Measurements from ENCODE around the gene TCF21.
"Not testable (repeated sequence)": the region's sequence is repeated elsewhere in the genome, so short reads cannot be mapped to it uniquely, and the experiment has no call there.

TCF21 gene

GRCh38 chr6:133918208-133918930 is 29.5 kb downstream of the TCF21 start:
- no peak for TF ChIP-seq CTCF (IDR thresholded peaks at IDR 0.05; ENCODE audit: poor library complexity, severe bottlenecking)
- Histone ChIP-seq H3K36me3 (ENCODE audit: low read depth) (no peaks in the 10 kb centered on the region; the same call in 1 of the 2 replicates), H3K27ac (ENCODE audit: poor library complexity, severe bottlenecking) (no peak overlapping the region), H3K4me1 (ENCODE audit: insufficient read depth, poor library complexity, severe bottlenecking) (no peaks in the 10 kb centered on the region), H3K4me3 (ENCODE audit: severe bottlenecking) (no peak overlapping the region), H3K27me3 (ENCODE audit: insufficient read depth, poor library complexity, severe bottlenecking) (no peaks in the 10 kb centered on the region), H3K9me3 (ENCODE audit: severe bottlenecking) (no peaks in the 10 kb centered on the region)
- DNase-seq (ENCODE audit: low spot score) = no peak
- ATAC-seq (ENCODE audit: low read depth) = no peak

DNA sequence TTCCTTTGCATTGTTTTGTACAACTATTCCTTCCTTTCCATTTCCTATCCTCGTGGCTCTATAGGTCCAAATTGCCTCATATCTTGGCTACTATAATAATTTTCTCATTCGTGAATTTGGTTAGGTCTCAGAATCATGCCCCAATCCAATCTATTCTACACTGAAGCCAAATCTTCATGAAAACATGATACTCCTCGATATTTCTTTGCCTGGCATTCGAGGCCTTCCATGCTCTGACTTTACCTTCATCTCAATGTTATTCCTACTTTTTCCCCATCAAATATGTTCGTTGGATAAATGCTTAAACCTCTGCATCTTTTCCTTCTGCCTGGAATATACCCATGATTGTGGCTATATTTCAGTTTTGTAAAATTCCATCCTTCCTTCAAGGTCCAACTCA is 30.4 kb downstream of the TCF21 start:
- Histone ChIP-seq H3K36me3 (ENCODE audit: low read depth) (no peaks in the 10 kb centered on the region), H3K9me3 (ENCODE audit: severe bottlenecking) (no peaks in the 10 kb centered on the region), H3K4me3 (ENCODE audit: severe bottlenecking) (no peak overlapping the region), H3K4me1 (ENCODE audit: insufficient read depth, poor library complexity, severe bottlenecking) (no peaks in the 10 kb centered on the region), H3K27ac (ENCODE audit: poor library complexity, severe bottlenecking) (no peak overlapping the region), H3K27me3 (ENCODE audit: insufficient read depth, poor library complexity, severe bottlenecking) (no peaks in the 10 kb centered on the region)
- no peak for ATAC-seq (ENCODE audit: low read depth)
- no peak for TF ChIP-seq CTCF (IDR thresholded peaks at IDR 0.05; ENCODE audit: poor library complexity, severe bottlenecking)
- DNase-seq (ENCODE audit: low spot score) = no peak

DNA sequence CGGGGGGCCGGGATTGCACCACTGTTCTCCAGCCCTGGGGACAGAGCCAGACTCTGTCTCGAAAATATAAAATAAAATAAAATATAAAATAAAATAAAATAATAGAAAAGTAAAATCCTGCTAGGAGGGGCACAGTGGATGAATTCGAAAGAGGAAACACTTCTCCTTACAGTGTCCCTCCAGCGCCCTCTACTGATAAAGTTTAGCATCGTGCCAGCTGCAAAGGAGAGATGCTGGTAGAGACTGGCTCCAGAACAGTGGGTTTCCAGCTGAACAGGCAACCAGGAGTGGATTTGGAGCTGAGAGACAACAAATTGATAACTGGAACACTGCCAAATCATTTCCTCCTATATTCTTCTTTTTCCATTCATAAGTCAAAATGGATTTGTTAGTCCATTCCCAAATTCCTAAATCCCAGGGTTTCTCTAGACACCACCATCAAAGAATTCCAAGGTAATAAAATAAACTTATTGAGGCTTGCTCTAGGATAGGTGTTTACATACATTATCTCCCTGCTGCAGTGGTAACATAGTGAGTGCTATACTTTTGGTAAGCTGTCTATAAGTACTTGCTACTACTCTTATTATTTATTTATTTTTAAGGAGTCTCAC is 32.4 kb downstream of the TCF21 start:
- H3K36me3 ChIP-seq (ENCODE audit: low read depth) = no peaks in the 10 kb centered on the region
- no peak overlapping the region for H3K4me3 ChIP-seq (ENCODE audit: severe bottlenecking)
- no peaks in the 10 kb centered on the region for H3K27me3 ChIP-seq (ENCODE audit: insufficient read depth, poor library complexity, severe bottlenecking)
- DNase-seq (ENCODE audit: low spot score) (no peak), ATAC-seq (ENCODE audit: low read depth) (peak; percentile 66)
- H3K4me1 ChIP-seq (ENCODE audit: insufficient read depth, poor library complexity, severe bottlenecking) = no peaks in the 10 kb centered on the region
- H3K27ac ChIP-seq (ENCODE audit: poor library complexity, severe bottlenecking) = no peak overlapping the region
- H3K9me3 ChIP-seq (ENCODE audit: severe bottlenecking) = no peaks in the 10 kb centered on the region
- peak; percentile 81 for TF ChIP-seq CTCF (IDR thresholded peaks at IDR 0.05; ENCODE audit: poor library complexity, severe bottlenecking)

DNA sequence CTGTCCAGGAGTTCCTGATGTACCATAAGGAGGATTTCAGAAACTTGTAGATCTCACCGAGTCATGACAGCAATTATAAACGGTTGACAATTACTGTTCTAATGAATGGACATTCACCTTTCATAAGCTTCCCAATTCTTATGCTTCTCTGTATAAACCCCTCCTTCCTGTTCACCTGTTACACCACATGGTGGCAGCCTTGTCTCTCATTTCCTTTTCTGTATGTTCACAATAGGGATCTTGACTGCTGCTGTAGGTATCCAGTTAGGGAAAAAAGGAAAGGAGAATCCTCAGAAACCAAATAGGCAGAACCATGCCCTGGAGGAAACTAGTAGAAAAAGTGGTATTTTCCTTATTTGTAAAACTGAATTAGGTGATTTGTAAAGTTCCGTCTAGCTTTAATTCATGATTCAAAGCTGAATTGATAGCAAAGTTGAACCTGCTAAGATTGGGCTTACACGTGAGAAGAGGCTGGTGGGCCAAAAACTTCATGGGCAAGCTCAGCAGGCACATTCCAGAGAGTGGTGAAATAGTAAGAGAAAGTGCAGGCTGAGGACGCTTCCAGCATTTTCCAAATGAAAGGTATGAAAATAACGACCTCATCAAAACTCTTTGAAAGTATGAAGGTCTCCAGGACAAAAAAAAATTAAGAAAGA is 35.2 kb downstream of the TCF21 start:
- no peaks in the 10 kb centered on the region for H3K36me3 ChIP-seq (ENCODE audit: low read depth)
- H3K9me3 ChIP-seq (ENCODE audit: severe bottlenecking) = no peaks in the 10 kb centered on the region
- ATAC-seq (ENCODE audit: low read depth) = peak; percentile 96
- no peak for DNase-seq (ENCODE audit: low spot score)
- no peak overlapping the region for H3K27ac ChIP-seq (ENCODE audit: poor library complexity, severe bottlenecking)
- H3K27me3 ChIP-seq (ENCODE audit: insufficient read depth, poor library complexity, severe bottlenecking) = no peaks in the 10 kb centered on the region
- TF ChIP-seq CTCF (IDR thresholded peaks at IDR 0.05; ENCODE audit: poor library complexity, severe bottlenecking) = peak; percentile 92
- H3K4me1 ChIP-seq (ENCODE audit: insufficient read depth, poor library complexity, severe bottlenecking) = no peaks in the 10 kb centered on the region
- H3K4me3 ChIP-seq (ENCODE audit: severe bottlenecking) = no peak overlapping the region

DNA sequence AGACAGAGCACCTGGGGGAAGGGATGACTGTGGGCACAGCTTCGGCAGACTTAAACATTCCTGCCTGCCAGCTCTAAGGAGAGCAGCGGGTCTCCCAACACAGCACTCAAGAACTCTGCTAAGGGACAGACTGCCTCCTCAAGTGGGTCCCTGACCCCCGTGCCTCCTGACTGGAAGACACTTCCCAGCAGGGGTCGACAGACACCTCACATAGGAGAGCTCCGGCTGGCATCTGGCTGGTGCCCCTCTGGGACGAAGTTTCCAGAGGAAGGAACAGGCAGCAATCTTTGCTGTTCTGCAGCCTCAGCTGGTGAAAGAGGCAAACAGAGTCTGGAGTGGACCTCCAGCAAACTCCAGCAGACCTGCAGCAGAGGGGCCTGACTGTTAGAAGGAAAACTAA is 42.3 kb downstream of the TCF21 start:
- H3K36me3 ChIP-seq (ENCODE audit: low read depth); H3K27me3 ChIP-seq (ENCODE audit: insufficient read depth, poor library complexity, severe bottlenecking); H3K27ac ChIP-seq (ENCODE audit: poor library complexity, severe bottlenecking); ATAC-seq (ENCODE audit: low read depth); H3K9me3 ChIP-seq (ENCODE audit: severe bottlenecking); H3K4me1 ChIP-seq (ENCODE audit: insufficient read depth, poor library complexity, severe bottlenecking); DNase-seq (ENCODE audit: low spot score); H3K4me3 ChIP-seq (ENCODE audit: severe bottlenecking): not testable (repeated sequence)

- not testable (repeated sequence) for H3K4me1 ChIP-seq (ENCODE audit: insufficient read depth, poor library complexity, severe bottlenecking); H3K9me3 ChIP-seq (ENCODE audit: severe bottlenecking); ATAC-seq (ENCODE audit: low read depth)
Observed at GRCh38 chr6:133936352-133936751, 47.4 kb downstream of the TCF21 start.

More at GRCh38 chr6:133936352-133936751, 47.4 kb downstream of the TCF21 start:
- DNase-seq (ENCODE audit: low spot score); H3K27me3 ChIP-seq (ENCODE audit: insufficient read depth, poor library complexity, severe bottlenecking); H3K36me3 ChIP-seq (ENCODE audit: low read depth); H3K27ac ChIP-seq (ENCODE audit: poor library complexity, severe bottlenecking); H3K4me3 ChIP-seq (ENCODE audit: severe bottlenecking): not testable (repeated sequence)

Measured in RWPE2 (cell line).